GM12878 (cell line): ENCODE measurements around the gene PTK6. TPM values are rescaled to one million over a fixed set of nuclear protein-coding genes. Genes with fewer than 3 reads are reported as not detected.

ENCODE experiments used
- ATAC-seq: fragments of 200-7000 bp; cut with Tn5 transposase; 3 replicates; pipeline ENCODE4 v1.9.1; 2020; ENCODE audit warnings: mild to moderate bottlenecking, moderate library complexity
- BruUV-seq: library from RNA; stranded (reverse); fragments of 400-500 nt; replicated peaks from 2 replicates; lab custom pipeline; 2021; lab: Mats Ljungman, UMichigan
- CTCF ChIA-PET: fragments of 300-600 bp; sonication (Branson Sonifier 250); formaldehyde crosslinking; extraction: SDS; loops from one replicate; lab custom pipeline; 2021; ENCODE audit warnings: inconsistent platforms; lab: Yijun Ruan, JAX
- POLR2A ChIA-PET: fragments of 350-600 bp; formaldehyde crosslinking; extraction: SDS; loops from one replicate; lab custom pipeline; 2021; ENCODE audit warnings: inconsistent platforms; lab: Charles Lee
- RAD21 ChIA-PET: fragments of 300-600 bp; sonication (Branson Sonifier 250); formaldehyde crosslinking; loops from one replicate; lab custom pipeline; 2023; ENCODE audit warnings: antibody characterized with exemption; ENCODE audit not compliant: unreplicated experiment; lab: Charles Lee
- SMC1A ChIA-PET: fragments of 300-600 bp; sonication (Branson Sonifier 250); formaldehyde crosslinking; loops from one replicate; lab custom pipeline; 2023; ENCODE audit not compliant: unreplicated experiment, uncharacterized antibody; lab: Charles Lee
- DNase-seq: peaks from one replicate; pipeline ENCODE4 v3.0.0-alpha.2; 2011; ENCODE audit warnings: low read depth, low spot score
- FAIRE-seq: peaks from 3 replicates; lab custom pipeline; 2011; peaks lifted over from hg19 to GRCh38; lab: Jason Lieb, UNC
- H2AFZ ChIP-seq: 2 replicates; pipeline ENCODE4 v1.6.0; 2011; ENCODE audit warnings: low read depth, low read length, control low read depth; ENCODE audit not compliant: control insufficient read depth
- H3K27ac ChIP-seq: 2 replicates; pipeline ENCODE4 v1.5.1; 2011; ENCODE audit warnings: control low read depth; ENCODE audit not compliant: control insufficient read depth, insufficient read depth
- H3K27me3 ChIP-seq, 2 experiments: replicated peaks in 1 of 2; 2 replicates each; pipeline versions ENCODE4 v1.6.0 to v1.6.1; 2011; ENCODE audit warnings: low read length in 1 of 2; ENCODE audit not compliant: control insufficient read depth in 2 of 2, insufficient read depth in 2 of 2
- H3K36me3 ChIP-seq, 2 experiments: 2 replicates each; pipeline ENCODE4 v1.5.1; 2011; ENCODE audit warnings: low read length in 1 of 2; ENCODE audit not compliant: control insufficient read depth in 2 of 2, insufficient read depth in 2 of 2
- H3K4me1 ChIP-seq: 2 replicates; pipeline ENCODE4 v1.6.1; 2011; ENCODE audit warnings: mild to moderate bottlenecking, low read length, moderate library complexity, mixed read lengths; ENCODE audit not compliant: control insufficient read depth, insufficient read depth
- H3K4me2 ChIP-seq: 2 replicates; pipeline ENCODE4 v1.6.0; 2011; ENCODE audit warnings: control low read depth; ENCODE audit not compliant: control insufficient read depth, insufficient read depth
- H3K4me3 ChIP-seq: fragments of 200-600 bp; sonication (generic); 2 replicates; pipeline ENCODE4 v1.5.1; 2016
- H3K79me2 ChIP-seq: 2 replicates; pipeline ENCODE4 v1.6.0; 2011; ENCODE audit warnings: low read length; ENCODE audit not compliant: control insufficient read depth, insufficient read depth
- H3K9ac ChIP-seq: 2 replicates; pipeline ENCODE4 v1.8.0; 2011; ENCODE audit warnings: low read length, control low read depth, mixed read lengths; ENCODE audit not compliant: control insufficient read depth, insufficient read depth
- H3K9me3 ChIP-seq: replicated peaks from 3 replicates; pipeline ENCODE4 v1.5.1; 2011; ENCODE audit warnings: mild to moderate bottlenecking, low read length; ENCODE audit not compliant: control insufficient read depth, insufficient read depth
- H4K20me1 ChIP-seq: 2 replicates; pipeline ENCODE4 v1.6.0; 2011; ENCODE audit not compliant: control insufficient read depth, insufficient read depth
- DPF2 ChIP-seq: fragments of 450-650 bp; IDR thresholded peaks from 2 replicates; pipeline ENCODE4 v1.6.1; 2017; ENCODE audit warnings: mild to moderate bottlenecking
- MXI1 ChIP-seq: fragments of 150-350 bp; IDR thresholded peaks from 2 replicates; pipeline ENCODE4 v1.6.1; 2011; ENCODE audit warnings: low read depth, mild to moderate bottlenecking, inconsistent platforms, low read length, improper control_type of control experiment
- PAX5 ChIP-seq: IDR thresholded peaks from 2 replicates; pipeline ENCODE4 v1.6.1; 2011; ENCODE audit warnings: low read depth, low read length, borderline replicate concordance
- RBBP5 ChIP-seq: fragments of 200-600 bp; sonication (generic); conservative IDR thresholded peaks from 2 replicates; pipeline ENCODE4 v1.6.1; 2016
- WGBS: methylation state at CpG from one replicate; pipeline ENCODE4 v1.1.6; 2016; ENCODE audit warnings: low lambda C conversion rate; ENCODE audit not compliant: insufficient replicate concordance, insufficient coverage; ENCODE audit errors: missing lambda C conversion rate; 5-methylcytosine and 5-hydroxymethylcytosine counted together
- in situ Hi-C: fragments of 300-500 bp; cut with MboI; formaldehyde crosslinking; loops from 9 replicates; pipeline ENCODE4 v1.14.3; 2018; ENCODE audit warnings: mixed read lengths
- intact Hi-C: fragments of 100-400 bp; cut with micrococcal nuclease; formaldehyde crosslinking; loops from one replicate; pipeline ENCODE4 v1.14.2; 2022; ENCODE audit not compliant: unreplicated experiment
- polyA plus RNA-seq, 11 experiments: library from polyadenylated mRNA; depleted of rRNA in 4 of 11; unstranded in 6 of 11; stranded (reverse) in 5 of 11; fragments of >200 nt; fragmentation: Nextera tagmentation in 4 of 11; fragmentation: Illumina TruSeq in 1 of 11; extraction: Ambion mirVana in 4 of 11; extraction: Trizol in 1 of 11; gene quantifications; 1 replicate in 1 of 11; 2 replicates in 10 of 11; pipeline versions ENCODE4 v1.2.1 to v1.2.3, GENCODE V29; 2011 to 2016; ENCODE audit warnings: inconsistent platforms in 2 of 11, missing spikeins in 2 of 11, low read depth in 1 of 11
- total RNA-seq, 4 experiments: library from RNA; depleted of rRNA in 3 of 4; stranded (reverse); fragments of >200 nt in 3 of 4; fragmentation: Illumina TruSeq in 1 of 4; extraction: Trizol in 1 of 4; gene quantifications; 2 replicates each; pipeline versions ENCODE4 v1.2.1 to v1.2.3, GENCODE V29; 2013 to 2021
- TF ChIP-seq, protein P1 (sequence below): fragments of 450-650 bp; IDR thresholded peaks from 2 replicates; pipeline ENCODE4 v1.6.1; 2016; ENCODE audit warnings: mild to moderate bottlenecking, moderate library complexity, borderline replicate concordance
- TF ChIP-seq, protein P2 (sequence below): fragments of 150-350 bp; IDR thresholded peaks from 2 replicates; pipeline ENCODE4 v1.6.1; 2016; ENCODE audit warnings: low read depth, low read length

Gene PTK6
- total and polyA plus RNA-seq, 10 of the 15 experiments (the other 5 are each of a cell fraction or from before 2014, with no cell fraction given): 0.02 to 0.21 (median 0.09) TPM; not detected in 3

DNA sequence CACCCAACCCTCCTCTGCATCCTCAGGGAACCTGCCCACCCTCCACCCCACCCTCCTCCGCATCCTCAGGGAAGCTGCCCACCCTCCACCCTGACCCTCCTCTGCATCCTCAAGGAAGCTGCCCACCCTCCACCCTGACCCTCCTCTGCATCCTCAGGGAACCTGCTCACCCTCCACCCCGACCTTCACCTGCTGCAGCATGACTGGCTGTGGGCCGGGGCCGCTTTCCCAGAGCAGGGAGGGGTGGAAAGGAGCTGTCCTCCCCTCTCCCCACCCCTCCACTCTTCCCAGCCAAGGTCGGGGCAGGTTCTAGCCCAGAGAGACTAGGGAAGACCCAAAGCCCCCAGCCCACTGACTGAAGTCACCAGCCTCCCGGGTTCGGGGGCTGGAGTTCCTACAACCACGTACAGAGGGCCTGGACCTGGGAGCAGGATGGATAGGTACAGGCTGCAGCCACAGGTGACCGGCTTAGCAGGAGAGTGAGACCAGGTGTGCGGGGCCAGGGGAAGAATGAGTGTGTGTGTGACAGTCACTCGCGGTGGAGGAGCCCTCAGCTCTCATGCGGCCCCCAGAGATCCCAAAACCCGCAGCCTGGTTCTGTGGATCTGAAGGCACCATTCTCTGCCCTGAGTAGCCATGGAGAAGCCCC is 49.9 kb downstream of the PTK6 start:
- H3K4me2 ChIP-seq: no peak overlapping the region
- TF ChIP-seq PAX5 (no peak), RBBP5 (no peak), MXI1 (no peak), DPF2 (no peak)
- TF ChIP-seq, protein P1, sequence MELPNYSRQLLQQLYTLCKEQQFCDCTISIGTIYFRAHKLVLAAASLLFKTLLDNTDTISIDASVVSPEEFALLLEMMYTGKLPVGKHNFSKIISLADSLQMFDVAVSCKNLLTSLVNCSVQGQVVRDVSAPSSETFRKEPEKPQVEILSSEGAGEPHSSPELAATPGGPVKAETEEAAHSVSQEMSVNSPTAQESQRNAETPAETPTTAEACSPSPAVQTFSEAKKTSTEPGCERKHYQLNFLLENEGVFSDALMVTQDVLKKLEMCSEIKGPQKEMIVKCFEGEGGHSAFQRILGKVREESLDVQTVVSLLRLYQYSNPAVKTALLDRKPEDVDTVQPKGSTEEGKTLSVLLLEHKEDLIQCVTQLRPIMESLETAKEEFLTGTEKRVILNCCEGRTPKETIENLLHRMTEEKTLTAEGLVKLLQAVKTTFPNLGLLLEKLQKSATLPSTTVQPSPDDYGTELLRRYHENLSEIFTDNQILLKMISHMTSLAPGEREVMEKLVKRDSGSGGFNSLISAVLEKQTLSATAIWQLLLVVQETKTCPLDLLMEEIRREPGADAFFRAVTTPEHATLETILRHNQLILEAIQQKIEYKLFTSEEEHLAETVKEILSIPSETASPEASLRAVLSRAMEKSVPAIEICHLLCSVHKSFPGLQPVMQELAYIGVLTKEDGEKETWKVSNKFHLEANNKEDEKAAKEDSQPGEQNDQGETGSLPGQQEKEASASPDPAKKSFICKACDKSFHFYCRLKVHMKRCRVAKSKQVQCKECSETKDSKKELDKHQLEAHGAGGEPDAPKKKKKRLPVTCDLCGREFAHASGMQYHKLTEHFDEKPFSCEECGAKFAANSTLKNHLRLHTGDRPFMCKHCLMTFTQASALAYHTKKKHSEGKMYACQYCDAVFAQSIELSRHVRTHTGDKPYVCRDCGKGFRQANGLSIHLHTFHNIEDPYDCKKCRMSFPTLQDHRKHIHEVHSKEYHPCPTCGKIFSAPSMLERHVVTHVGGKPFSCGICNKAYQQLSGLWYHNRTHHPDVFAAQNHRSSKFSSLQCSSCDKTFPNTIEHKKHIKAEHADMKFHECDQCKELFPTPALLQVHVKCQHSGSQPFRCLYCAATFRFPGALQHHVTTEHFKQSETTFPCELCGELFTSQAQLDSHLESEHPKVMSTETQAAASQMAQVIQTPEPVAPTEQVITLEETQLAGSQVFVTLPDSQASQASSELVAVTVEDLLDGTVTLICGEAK: no peak
- TF ChIP-seq, protein P2, sequence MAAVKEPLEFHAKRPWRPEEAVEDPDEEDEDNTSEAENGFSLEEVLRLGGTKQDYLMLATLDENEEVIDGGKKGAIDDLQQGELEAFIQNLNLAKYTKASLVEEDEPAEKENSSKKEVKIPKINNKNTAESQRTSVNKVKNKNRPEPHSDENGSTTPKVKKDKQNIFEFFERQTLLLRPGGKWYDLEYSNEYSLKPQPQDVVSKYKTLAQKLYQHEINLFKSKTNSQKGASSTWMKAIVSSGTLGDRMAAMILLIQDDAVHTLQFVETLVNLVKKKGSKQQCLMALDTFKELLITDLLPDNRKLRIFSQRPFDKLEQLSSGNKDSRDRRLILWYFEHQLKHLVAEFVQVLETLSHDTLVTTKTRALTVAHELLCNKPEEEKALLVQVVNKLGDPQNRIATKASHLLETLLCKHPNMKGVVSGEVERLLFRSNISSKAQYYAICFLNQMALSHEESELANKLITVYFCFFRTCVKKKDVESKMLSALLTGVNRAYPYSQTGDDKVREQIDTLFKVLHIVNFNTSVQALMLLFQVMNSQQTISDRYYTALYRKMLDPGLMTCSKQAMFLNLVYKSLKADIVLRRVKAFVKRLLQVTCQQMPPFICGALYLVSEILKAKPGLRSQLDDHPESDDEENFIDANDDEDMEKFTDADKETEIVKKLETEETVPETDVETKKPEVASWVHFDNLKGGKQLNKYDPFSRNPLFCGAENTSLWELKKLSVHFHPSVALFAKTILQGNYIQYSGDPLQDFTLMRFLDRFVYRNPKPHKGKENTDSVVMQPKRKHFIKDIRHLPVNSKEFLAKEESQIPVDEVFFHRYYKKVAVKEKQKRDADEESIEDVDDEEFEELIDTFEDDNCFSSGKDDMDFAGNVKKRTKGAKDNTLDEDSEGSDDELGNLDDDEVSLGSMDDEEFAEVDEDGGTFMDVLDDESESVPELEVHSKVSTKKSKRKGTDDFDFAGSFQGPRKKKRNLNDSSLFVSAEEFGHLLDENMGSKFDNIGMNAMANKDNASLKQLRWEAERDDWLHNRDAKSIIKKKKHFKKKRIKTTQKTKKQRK: no peak
- no peaks in the 10 kb centered on the region for H3K36me3 ChIP-seq
- CTCF ChIA-PET: no interaction called here
- RAD21 ChIA-PET: no interaction called here
- no peak for DNase-seq
- no peaks in the 10 kb centered on the region for H4K20me1 ChIP-seq
- no peak overlapping the region for H3K9ac ChIP-seq
- no peaks in the 10 kb centered on the region; the same call in 1 of the 2 replicates for H3K4me1 ChIP-seq
- WGBS: 38% methylated on average over 13 of the region's 14 CpGs
- no TSS peak for BruUV-seq
- no peak overlapping the region for H3K27ac ChIP-seq
- no peaks in the 10 kb centered on the region for H3K79me2 ChIP-seq
- FAIRE-seq: no peak
- SMC1A ChIA-PET: no interaction called here
- no peak for ATAC-seq
- peaks cover 0 to 1% of the 10 kb centered on the region in 2 experiments; a peak in 1 of 4 replicates for H3K27me3 ChIP-seq
- in situ Hi-C loops (no loop called here), intact Hi-C loops (no loop called here)
- H2AFZ ChIP-seq: no peak overlapping the region
- H3K4me3 ChIP-seq: no peak overlapping the region
- no peaks in the 10 kb centered on the region for H3K9me3 ChIP-seq
- POLR2A ChIA-PET: no interaction called here
